Umbilical cord (tissue), 2 donors: Measurements from ENCODE around the gene FIGNL1. TPM values are rescaled to one million over a fixed set of nuclear protein-coding genes. Genes with fewer than 3 reads are reported as not detected.
A peak's percentile ranks its signal among the peaks of the same experiment; 100 is the strongest.

Experiments
- DNase-seq: peaks from one replicate; pipeline ENCODE4 v3.0.0-alpha.2; 2015; ENCODE audit warnings: low spot score
- total RNA-seq: library from RNA; depleted of rRNA; stranded (reverse); fragments of >200 nt; gene quantifications from one replicate; pipeline ENCODE4 v1.2.3, GENCODE V29; 2014; ENCODE audit warnings: low replicate concordance; ENCODE audit not compliant: insufficient read depth

The FIGNL1 gene
- total RNA-seq, result 9.6 TPM

GRCh38 chr7:50449881-50450589 lies at the start of gene FIGNL1:
Gene FIGNL1 (minus strand): TSS chr7:50450350. CDS start chr7:50447287, 3,063 bp downstream.
- DNase-seq, result peak; percentile 79

GRCh38 chr7:50499092-50499491 lies 48.9 kb upstream of the FIGNL1 start:
- DNase-seq, result no peak

- no peak for DNase-seq
Observed at GRCh38 chr7:50497968-50498367, 47.8 kb upstream of the FIGNL1 start.

DNA sequence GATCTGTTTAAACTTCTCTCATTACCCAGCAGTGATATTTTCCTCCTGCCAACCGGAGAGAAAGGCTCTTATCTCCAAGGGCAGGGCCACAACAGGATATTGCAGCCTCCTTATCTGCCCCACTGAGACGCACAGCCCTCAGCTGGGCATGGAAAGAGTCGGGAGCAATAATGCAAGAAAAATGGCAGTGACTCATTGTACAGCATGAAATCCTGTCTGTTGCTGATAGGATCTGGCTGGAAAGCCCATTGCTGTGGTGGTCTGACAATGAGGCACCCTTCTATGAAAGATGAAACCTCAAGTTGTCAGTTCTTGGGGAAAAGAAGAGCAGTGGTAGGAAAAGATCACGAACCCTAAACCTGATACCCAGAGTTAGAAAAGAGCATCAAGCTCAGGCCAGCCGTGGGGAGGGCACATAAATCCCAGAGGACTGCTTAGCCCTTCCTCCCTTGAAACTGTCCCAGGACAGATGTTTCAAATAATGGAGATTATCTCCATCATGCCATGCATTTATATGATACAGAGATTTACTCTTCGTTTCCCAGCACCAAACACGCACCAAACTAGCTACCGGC lies 47.0 kb upstream of the FIGNL1 start:
- DNase-seq, result peak; percentile 69

DNA sequence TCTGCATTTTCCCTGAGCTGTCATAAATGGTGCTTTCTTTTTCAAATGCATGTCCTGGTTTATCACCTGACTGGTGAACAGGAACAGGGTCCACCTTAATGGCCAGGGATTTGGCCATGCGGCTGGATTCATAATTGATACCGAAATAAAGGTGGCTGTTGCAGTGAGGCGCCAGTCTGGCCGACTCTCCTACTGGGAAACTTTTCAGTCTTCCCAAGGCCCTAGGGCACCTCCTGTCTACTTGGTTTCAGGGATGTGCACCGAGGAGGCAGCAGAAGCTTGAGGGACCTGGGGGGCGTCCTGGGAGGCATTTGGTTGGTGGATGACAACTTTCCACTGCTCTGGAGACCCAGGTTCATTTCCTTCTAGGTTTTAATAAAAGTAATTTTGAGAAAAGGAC lies 46.4 kb upstream of the FIGNL1 start:
- DNase-seq, result no peak

GRCh38 chr7:50495746-50496145 lies 45.6 kb upstream of the FIGNL1 start:
- DNase-seq, result no peak

- DNase-seq, result no peak
Observed at GRCh38 chr7:50492770-50493519, 42.8 kb upstream of the FIGNL1 start.

DNA sequence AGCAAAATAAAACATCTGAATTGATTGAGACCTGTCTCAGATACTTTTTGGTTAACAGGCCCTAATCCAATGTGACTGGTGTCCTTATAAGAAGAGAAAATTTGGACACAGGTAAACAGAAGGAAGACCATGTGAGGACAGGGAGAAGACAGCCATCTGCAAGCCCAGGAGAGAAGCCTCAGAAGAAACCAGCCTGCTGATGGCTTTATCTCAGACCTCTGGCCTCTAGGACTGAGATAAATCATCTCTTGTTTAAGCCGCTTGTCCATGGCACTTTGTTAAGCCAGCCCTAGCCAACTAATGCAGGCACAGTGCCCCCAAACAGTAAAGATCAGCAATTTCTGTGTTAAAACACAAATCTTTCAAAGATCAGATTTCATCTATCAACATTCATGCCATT lies 41.8 kb upstream of the FIGNL1 start:
- no peak for DNase-seq

- no peak for DNase-seq
Observed at GRCh38 chr7:50491209-50491608, 41.1 kb upstream of the FIGNL1 start.

DNA sequence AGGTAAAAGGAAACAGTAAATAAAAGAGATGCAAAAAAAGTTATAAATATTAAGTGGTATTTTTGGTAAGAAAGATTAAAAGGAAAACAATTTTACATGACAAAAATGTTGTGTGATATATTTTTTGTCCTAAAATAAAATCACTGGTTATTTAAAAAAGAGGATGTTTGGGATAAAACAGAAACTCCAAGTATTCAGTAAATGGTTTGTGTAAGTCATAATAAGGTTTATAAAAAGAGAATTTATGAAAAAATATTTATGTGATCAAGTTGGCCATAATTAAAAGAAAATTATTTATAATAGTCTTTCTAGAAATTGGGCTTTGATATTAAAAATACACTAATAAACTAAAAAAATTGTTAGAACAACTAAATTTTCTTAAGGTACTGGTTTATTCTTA lies 38.2 kb upstream of the FIGNL1 start:
- no peak for DNase-seq

GRCh38 chr7:50486512-50486911 lies 36.4 kb upstream of the FIGNL1 start:
- DNase-seq, result no peak

DNA sequence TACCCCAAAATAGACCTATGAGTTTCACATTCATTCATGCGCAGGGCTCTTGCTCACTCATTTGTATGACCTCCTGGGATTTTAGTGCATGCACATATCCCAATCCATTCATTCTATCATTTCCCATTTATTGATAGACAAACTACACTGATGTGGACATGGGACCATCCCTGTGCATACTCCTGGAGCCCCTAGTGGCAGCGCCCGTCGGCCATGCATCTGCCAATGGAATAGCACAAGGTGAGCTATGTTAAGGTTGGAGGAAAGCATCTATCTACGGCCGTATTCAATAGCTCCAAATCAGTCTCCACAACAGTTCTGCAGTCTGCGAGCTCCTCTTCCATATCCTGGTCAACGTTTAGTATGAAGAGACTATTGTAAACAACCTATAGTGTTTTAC lies 31.7 kb upstream of the FIGNL1 start:
- no peak for DNase-seq

- DNase-seq, result no peak
Observed at GRCh38 chr7:50480797-50481196, 30.6 kb upstream of the FIGNL1 start.

- DNase-seq, result no peak
Observed at GRCh38 chr7:50479743-50480517, 29.8 kb upstream of the FIGNL1 start.

- DNase-seq, result no peak
Observed at GRCh38 chr7:50477640-50478039, 27.5 kb upstream of the FIGNL1 start.

DNA sequence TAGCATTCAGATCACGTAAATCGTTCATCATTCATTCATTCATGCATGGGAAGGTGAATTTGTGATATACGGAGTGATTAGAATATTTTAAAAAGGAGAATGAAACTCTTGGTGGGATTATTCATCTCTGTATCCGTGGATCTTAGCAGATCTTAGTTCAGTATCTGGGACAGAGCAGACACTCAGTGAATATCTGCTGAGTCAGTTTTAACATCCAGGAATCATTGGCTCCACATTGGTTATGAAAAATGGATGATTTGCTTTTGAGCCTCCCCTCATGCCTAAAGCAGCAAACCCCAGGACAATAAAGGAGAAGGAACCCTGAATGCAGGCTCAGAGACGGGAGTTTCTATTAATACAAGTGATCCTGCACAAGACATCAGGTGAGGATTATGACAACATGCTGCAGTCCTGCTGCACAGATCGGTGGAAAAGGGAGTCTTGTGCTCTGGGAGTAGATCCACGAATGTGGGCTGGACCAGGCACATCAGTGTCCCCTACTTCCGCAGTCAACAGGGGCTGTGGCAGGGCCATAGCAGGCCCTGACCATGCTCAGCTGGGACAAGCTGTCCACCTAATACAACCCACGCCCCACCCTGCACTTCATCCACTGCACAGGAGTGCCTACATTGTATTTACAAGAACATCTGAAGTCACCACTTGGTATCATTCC lies 26.9 kb upstream of the FIGNL1 start:
- no peak for DNase-seq

DNA sequence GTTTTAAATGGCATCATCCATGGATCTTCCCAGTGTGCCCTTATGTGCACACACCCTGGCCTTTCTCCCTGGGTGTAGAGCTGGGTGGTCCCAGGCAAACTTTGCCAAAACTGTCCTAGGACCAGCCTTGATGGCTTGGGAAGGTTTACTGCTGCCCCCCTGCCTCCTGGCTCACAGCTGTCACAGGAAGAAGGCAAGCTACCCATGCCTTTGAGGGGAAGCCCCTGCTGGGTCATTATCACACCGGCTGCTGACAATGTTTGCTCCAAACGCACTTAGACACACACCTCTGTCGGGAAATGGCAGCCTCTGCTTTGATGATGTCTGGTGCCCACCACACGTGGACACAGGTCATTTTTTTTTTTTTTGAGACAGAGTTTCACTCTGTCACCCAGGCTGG lies 25.2 kb upstream of the FIGNL1 start:
- DNase-seq, result no peak

GRCh38 chr7:50474382-50475160 lies 24.4 kb upstream of the FIGNL1 start:
- DNase-seq, result no peak

GRCh38 chr7:50473531-50473930 lies 23.4 kb upstream of the FIGNL1 start:
- no peak for DNase-seq

DNA sequence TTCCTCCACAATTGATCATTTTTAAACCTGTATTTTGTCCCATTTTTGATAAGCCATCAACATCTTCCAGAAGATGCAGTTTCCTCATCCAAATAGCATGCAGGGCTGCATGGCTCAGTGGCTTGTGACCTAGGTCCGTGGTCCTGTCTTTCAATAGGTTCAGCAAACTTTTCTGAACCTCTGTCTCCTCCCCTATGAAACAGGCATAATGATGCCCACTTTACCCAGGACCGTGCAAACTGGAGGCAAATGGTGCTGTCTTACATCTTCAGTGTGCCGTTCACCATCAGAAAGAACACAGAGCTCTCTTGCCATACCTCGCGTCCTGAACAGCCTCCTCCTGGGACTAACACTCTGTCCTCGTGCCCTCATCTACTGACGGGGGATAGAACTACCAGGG lies 22.3 kb upstream of the FIGNL1 start:
- DNase-seq, result no peak

DNA sequence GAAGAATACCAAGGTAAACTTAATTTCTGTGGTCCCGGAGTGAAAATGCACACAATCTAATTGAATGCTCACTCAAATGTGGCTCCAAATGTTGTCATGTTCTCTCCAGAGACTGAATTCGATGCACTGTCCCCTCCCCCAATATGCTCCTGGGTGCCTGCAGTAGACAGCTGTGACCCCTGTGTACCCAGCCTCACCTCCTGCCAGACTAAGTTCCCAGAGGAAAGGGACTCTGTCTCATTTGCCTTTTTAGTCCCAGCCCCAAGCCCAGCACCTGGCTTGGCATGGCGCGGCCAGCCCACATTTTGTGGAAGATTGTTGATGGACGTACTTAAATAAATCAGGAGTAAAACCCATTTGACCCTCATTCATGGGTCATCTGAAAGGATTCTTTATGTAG lies 21.8 kb upstream of the FIGNL1 start:
- DNase-seq, result no peak
